K562 (cell line): ENCODE results near the gene RELL2. TPM values are rescaled to one million over a fixed set of nuclear protein-coding genes. Genes with fewer than 3 reads are reported as not detected.
A peak's percentile ranks its signal among the peaks of the same experiment; 100 is the strongest.

Experiments used
- CHD1 ChIP-seq: fragments of 200-600 bp; sonication (generic); IDR thresholded peaks from one replicate; pipeline ENCODE4 v1.6.1; 2012; ENCODE audit warnings: mild to moderate bottlenecking, moderate library complexity, low read length, inconsistent platforms
- HMGN3 ChIP-seq: IDR thresholded peaks from 2 replicates; pipeline ENCODE4 v1.6.1; 2011; ENCODE audit warnings: borderline replicate concordance, low read depth, mild to moderate bottlenecking, mixed read lengths, low read length; ENCODE audit not compliant: insufficient read length; ENCODE audit errors: extremely low read depth
- KAT8 ChIP-seq: fragments of 450-650 bp; IDR thresholded peaks from 2 replicates; pipeline ENCODE4 v1.6.1; 2016; ENCODE audit warnings: low read depth, mild to moderate bottlenecking
- MTA2 ChIP-seq: fragments of 450-650 bp; IDR thresholded peaks from 2 replicates; pipeline ENCODE4 v1.6.1; 2016; ENCODE audit warnings: low read depth
- MTF1 ChIP-seq: fragments of 250-450 bp; sonication (Bioruptor Pico); IDR thresholded peaks from 2 replicates; pipeline ENCODE4 v1.9.0; 2021; ENCODE audit warnings: moderate library complexity, mild to moderate bottlenecking, inconsistent platforms, borderline replicate concordance
- NBN ChIP-seq: fragments of 450-650 bp; IDR thresholded peaks from 2 replicates; pipeline ENCODE4 v1.6.1; 2016; ENCODE audit warnings: low read depth, mild to moderate bottlenecking
- POLR2H ChIP-seq: IDR thresholded peaks from 2 replicates; pipeline ENCODE4 v1.6.1; 2016; ENCODE audit warnings: missing genetic modification characterization, low read depth, mild to moderate bottlenecking, control low read depth, missing compliant biosample characterization, moderate library complexity
- RAD21 ChIP-seq, 2 experiments: fragments of 250-450 bp in 1 of 2; fragments of 450-650 bp in 1 of 2; sonication (Bioruptor Pico) in 1 of 2; formaldehyde crosslinking in 1 of 2; IDR thresholded peaks in 1 of 2; conservative IDR thresholded peaks in 1 of 2; 2 replicates each; pipeline versions ENCODE4 v1.4.0 to v1.8.0; 2020 to 2022; ENCODE audit warnings: mild to moderate bottlenecking in 2 of 2, moderate library complexity in 1 of 2
- SNIP1 ChIP-seq: fragments of 450-650 bp; IDR thresholded peaks from 2 replicates; pipeline ENCODE4 v1.7.1; 2017; ENCODE audit warnings: low read depth, mild to moderate bottlenecking
- YBX1 ChIP-seq: fragments of 450-650 bp; IDR thresholded peaks from 2 replicates; pipeline ENCODE4 v1.7.1; 2016; ENCODE audit warnings: mild to moderate bottlenecking
- ZC3H8 ChIP-seq: fragments of 450-650 bp; IDR thresholded peaks from 2 replicates; pipeline ENCODE4 v1.6.1; 2017
- ZNF316 ChIP-seq: fragments of 450-650 bp; IDR thresholded peaks from 2 replicates; pipeline ENCODE4 v1.6.1; 2016
- ZNF431 ChIP-seq: sonication (generic); formaldehyde crosslinking; IDR thresholded peaks from 2 replicates; pipeline ENCODE4 v1.8.0; 2022; ENCODE audit warnings: mild to moderate bottlenecking, missing genetic modification reagents
- ZNF644 ChIP-seq: fragments of 200-800 bp; sonication (Bioruptor generic); IDR thresholded peaks from 2 replicates; pipeline ENCODE4 v1.6.1; 2016; ENCODE audit warnings: low read depth, missing genetic modification characterization, missing compliant biosample characterization
- ZNF830 ChIP-seq: fragments of 250-450 bp; sonication (Bioruptor Pico); IDR thresholded peaks from 2 replicates; pipeline ENCODE4 v1.5.0; 2021; ENCODE audit warnings: mild to moderate bottlenecking
- polyA plus RNA-seq, 8 experiments: library from polyadenylated mRNA; depleted of rRNA in 4 of 8; stranded (reverse) in 5 of 8; unstranded in 3 of 8; fragments of >200 nt; fragmentation: Nextera tagmentation in 2 of 8; fragmentation: Illumina TruSeq in 1 of 8; extraction: Ambion mirVana in 2 of 8; extraction: Trizol in 1 of 8; gene quantifications; 2 replicates each; pipeline versions ENCODE4 v1.2.1 to v1.2.3, GENCODE V29; 2011 to 2014; ENCODE audit warnings: inconsistent platforms in 1 of 8, missing spikeins in 1 of 8
- total RNA-seq, 7 experiments: library from RNA; depleted of rRNA in 6 of 7; stranded (reverse); fragments of >200 nt in 6 of 7; fragmentation: Illumina TruSeq in 2 of 7; extraction: Trizol in 2 of 7; gene quantifications; 2 replicates each; pipeline versions ENCODE4 v1.2.1 to v1.2.3, GENCODE V29; 2011 to 2021; ENCODE audit warnings: low replicate concordance in 1 of 7
- TF ChIP-seq, protein P1 (sequence below): fragments of 250-450 bp; sonication (Bioruptor Pico); IDR thresholded peaks from 2 replicates; pipeline ENCODE4 v1.8.0; 2022; ENCODE audit warnings: inconsistent platforms, mild to moderate bottlenecking, moderate library complexity, borderline replicate concordance
- TF ChIP-seq, protein P2 (sequence below): fragments of 250-450 bp; sonication (Bioruptor Pico); IDR thresholded peaks from 2 replicates; pipeline ENCODE4 v1.5.0; 2021
- TF ChIP-seq, protein P3 (sequence below), 2 experiments: IDR thresholded peaks; 2 replicates each; pipeline ENCODE4 v1.6.1; 2012; ENCODE audit warnings: improper control_type of control experiment in 2 of 2, low read depth in 2 of 2, low read length in 2 of 2, borderline replicate concordance in 1 of 2
- TF ChIP-seq, protein P4 (sequence below): fragments of 200-800 bp; sonication (Bioruptor generic); IDR thresholded peaks from 2 replicates; pipeline ENCODE4 v1.6.1; 2017; ENCODE audit warnings: missing genetic modification characterization, missing compliant biosample characterization
- TF ChIP-seq, protein P5 (sequence below): IDR thresholded peaks from 2 replicates; pipeline ENCODE4 v1.6.1; 2014; ENCODE audit warnings: antibody characterized with exemption

RELL2 gene
- total and polyA plus RNA-seq, 9 of the 15 experiments (the other 6 are each of a cell fraction or from before 2014, with no cell fraction given): 0.06 to 36.0 (median 14.3) TPM

DNA sequence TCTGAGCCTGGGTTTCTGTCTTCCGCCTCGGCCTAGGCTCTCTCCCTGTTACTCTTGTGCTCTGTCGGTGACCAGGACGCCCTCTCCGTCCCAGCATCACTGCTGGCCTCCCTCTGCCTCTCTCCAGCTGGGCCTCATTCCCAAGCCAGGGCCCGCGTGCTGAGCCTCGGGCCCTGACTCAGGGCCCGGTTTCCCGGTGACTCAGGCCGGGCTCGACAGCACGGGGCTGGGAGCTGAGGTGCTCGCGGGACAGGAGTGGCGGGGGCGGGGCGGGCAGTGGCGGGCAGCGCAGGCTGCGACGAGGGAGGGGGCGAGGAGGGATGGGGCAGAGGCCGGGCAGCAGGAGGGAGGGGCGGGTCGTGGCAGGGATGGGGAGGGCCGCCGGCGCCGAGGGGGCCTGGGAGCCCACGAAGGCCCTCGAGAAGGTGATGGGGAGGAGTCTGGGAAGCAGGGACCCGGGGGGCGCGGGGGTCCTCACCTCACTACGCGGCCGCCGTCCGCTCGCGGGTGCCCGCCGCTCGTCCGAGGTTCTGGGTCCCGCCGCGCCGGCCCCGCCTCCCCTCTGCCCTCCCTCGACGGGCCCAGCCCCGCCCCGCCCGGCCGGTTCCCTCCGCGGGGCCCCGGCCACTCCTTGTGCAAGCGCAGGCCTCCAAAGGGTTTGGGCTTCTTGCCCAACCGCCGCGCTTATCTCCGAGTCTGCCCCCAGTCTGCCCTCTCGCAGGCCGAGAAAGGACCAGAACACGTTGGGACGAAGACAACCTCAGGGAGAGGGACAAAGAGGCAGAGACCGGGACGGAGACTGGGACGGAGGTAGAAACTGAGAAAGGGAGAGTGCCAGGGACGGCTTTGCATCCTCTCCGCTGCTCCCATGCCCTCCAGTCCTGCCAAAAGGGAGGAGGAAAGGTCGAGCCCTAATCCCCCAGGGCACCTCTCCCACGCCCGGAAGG is 45.2 kb downstream of the RELL2 start, which contains the start of gene ARAP3 (continued):
- TF ChIP-seq, protein P1, sequence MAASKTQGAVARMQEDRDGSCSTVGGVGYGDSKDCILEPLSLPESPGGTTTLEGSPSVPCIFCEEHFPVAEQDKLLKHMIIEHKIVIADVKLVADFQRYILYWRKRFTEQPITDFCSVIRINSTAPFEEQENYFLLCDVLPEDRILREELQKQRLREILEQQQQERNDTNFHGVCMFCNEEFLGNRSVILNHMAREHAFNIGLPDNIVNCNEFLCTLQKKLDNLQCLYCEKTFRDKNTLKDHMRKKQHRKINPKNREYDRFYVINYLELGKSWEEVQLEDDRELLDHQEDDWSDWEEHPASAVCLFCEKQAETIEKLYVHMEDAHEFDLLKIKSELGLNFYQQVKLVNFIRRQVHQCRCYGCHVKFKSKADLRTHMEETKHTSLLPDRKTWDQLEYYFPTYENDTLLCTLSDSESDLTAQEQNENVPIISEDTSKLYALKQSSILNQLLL (CRISPR knock-in tag): no peak
- TF ChIP-seq ZNF644 (tag): no peak
- peak in 1 of 2 experiments; percentile 11; a peak in 1 of 4 replicates for TF ChIP-seq RAD21 (CRISPR knock-in tag; conservative IDR thresholded peaks at IDR 0.05 in 1 of 2, IDR thresholded peaks at IDR 0.05 in 1 of 2)
- TF ChIP-seq ZC3H8: no peak
- no peak for TF ChIP-seq ZNF316
- TF ChIP-seq MTF1: no peak
- no peak for TF ChIP-seq ZNF431 (CRISPR knock-in tag)
- TF ChIP-seq CHD1: no peak
- 0 out of 2 replicates have a peak, but pooled peaks have one; percentile 45 for TF ChIP-seq NBN
- TF ChIP-seq HMGN3: peak; percentile 66
- TF ChIP-seq, protein P2, sequence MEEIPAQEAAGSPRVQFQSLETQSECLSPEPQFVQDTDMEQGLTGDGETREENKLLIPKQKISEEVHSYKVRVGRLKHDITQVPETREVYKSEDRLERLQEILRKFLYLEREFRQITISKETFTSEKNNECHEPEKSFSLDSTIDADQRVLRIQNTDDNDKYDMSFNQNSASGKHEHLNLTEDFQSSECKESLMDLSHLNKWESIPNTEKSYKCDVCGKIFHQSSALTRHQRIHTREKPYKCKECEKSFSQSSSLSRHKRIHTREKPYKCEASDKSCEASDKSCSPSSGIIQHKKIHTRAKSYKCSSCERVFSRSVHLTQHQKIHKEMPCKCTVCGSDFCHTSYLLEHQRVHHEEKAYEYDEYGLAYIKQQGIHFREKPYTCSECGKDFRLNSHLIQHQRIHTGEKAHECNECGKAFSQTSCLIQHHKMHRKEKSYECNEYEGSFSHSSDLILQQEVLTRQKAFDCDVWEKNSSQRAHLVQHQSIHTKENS: no peak
- TF ChIP-seq POLR2H (tag): no peak
- TF ChIP-seq ZNF830 (CRISPR knock-in tag): no peak
- TF ChIP-seq, protein P3, sequence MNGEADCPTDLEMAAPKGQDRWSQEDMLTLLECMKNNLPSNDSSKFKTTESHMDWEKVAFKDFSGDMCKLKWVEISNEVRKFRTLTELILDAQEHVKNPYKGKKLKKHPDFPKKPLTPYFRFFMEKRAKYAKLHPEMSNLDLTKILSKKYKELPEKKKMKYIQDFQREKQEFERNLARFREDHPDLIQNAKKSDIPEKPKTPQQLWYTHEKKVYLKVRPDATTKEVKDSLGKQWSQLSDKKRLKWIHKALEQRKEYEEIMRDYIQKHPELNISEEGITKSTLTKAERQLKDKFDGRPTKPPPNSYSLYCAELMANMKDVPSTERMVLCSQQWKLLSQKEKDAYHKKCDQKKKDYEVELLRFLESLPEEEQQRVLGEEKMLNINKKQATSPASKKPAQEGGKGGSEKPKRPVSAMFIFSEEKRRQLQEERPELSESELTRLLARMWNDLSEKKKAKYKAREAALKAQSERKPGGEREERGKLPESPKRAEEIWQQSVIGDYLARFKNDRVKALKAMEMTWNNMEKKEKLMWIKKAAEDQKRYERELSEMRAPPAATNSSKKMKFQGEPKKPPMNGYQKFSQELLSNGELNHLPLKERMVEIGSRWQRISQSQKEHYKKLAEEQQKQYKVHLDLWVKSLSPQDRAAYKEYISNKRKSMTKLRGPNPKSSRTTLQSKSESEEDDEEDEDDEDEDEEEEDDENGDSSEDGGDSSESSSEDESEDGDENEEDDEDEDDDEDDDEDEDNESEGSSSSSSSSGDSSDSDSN (IDR thresholded peaks at IDR 0.05; ENCODE audit: borderline replicate concordance in 1 of 2, low read depth in 2 of 2, low read length in 2 of 2): peak; percentile 85 to 93; a peak in 3 of 4 replicates
- TF ChIP-seq, protein P4, sequence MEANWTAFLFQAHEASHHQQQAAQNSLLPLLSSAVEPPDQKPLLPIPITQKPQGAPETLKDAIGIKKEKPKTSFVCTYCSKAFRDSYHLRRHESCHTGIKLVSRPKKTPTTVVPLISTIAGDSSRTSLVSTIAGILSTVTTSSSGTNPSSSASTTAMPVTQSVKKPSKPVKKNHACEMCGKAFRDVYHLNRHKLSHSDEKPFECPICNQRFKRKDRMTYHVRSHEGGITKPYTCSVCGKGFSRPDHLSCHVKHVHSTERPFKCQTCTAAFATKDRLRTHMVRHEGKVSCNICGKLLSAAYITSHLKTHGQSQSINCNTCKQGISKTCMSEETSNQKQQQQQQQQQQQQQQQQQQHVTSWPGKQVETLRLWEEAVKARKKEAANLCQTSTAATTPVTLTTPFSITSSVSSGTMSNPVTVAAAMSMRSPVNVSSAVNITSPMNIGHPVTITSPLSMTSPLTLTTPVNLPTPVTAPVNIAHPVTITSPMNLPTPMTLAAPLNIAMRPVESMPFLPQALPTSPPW (CRISPR knock-in tag): peak; percentile 95
- TF ChIP-seq, protein P5, sequence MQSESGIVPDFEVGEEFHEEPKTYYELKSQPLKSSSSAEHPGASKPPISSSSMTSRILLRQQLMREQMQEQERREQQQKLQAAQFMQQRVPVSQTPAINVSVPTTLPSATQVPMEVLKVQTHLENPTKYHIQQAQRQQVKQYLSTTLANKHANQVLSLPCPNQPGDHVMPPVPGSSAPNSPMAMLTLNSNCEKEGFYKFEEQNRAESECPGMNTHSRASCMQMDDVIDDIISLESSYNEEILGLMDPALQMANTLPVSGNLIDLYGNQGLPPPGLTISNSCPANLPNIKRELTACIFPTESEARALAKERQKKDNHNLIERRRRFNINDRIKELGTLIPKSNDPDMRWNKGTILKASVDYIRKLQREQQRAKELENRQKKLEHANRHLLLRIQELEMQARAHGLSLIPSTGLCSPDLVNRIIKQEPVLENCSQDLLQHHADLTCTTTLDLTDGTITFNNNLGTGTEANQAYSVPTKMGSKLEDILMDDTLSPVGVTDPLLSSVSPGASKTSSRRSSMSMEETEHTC: no peak
- TF ChIP-seq SNIP1: no peak
- no peak for TF ChIP-seq YBX1
- TF ChIP-seq MTA2: no peak
- no peak for TF ChIP-seq KAT8
